GM19468 (cell line): ENCODE data around the gene USP25.
A peak's percentile ranks its signal among the peaks of the same experiment; 100 is the strongest.

Experiments
- ATAC-seq: cut with Tn5 transposase; IDR thresholded peaks from one replicate; pipeline ENCODE4 v1.9.1; 2021; ENCODE audit warnings: mild to moderate bottlenecking, moderate library complexity, moderate number of reproducible peaks; ENCODE audit not compliant: unreplicated experiment; ENCODE audit errors: extremely low read depth

USP25 gene

DNA sequence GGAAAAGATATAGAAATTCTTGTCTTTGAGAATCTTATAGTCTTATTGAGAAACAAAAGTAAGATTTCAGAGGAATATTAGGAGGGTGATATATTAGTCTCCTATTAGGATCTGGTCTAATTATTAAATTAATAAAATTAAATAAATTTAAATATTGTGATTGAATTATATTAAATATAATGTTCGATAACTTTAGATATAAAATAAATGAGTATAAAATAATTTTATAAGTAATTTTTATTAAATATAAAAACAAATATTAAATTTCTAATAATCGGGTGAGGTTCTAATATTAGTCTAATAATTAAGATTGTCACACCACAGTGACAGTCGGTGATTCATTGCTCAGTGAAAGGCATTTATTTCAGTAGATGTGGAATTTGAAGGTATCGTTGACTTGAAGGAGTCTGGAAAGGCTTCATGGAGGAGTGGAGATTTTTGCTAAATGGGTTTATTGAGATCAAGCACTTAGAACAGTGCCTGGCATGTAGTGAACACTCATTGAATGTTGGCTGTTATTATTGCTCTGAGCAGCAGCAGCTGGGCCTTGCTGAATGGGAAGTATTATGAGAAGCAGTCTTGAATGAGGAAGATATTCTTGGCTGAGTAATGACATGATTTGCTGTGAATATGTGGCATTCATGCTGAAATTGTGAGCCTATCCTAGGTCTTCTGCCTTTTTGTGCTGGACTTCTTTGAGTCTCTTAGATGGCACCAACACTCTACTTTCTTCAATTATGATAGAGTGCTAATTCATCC is 74.6 kb downstream of the USP25 start:
- ATAC-seq: no peak

DNA sequence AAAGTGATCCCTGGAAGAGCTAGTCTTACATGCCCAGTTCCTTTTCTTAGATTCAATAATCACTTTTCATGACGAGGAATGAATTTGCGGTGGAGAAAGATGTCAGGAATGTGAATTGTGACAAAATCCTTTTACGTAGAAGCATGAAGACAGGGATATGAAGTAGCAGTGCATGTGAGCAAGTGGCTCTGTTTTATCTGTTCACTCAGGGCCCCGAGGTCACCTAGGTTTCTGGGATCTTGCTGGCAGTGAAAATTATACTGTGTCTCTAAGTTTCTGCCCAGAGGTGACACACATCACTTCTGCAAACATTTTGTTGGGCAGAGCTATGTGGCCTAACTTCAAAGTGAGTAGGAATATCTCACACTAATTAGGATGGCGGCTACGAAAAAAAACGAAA is 79.3 kb downstream of the USP25 start:
- no peak for ATAC-seq

DNA sequence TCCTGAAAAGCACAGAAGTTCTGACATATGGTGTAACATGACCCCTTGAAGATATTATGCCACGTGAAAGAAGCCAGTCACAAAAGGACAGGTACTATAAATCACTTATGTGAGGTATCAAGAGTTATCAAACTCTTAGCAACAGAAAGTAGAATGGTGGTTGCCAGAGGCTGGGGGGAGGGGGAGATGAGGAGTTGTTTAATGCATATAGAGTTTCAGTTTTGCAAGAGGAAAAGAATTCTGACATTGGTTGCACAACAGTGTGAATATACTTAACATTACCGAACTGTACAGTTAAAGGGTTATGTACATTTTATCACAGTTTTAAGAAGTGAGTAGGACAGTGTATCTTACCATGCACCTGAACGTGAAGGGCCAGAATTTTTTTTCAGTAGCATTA is 80.0 kb downstream of the USP25 start:
- no peak for ATAC-seq

DNA sequence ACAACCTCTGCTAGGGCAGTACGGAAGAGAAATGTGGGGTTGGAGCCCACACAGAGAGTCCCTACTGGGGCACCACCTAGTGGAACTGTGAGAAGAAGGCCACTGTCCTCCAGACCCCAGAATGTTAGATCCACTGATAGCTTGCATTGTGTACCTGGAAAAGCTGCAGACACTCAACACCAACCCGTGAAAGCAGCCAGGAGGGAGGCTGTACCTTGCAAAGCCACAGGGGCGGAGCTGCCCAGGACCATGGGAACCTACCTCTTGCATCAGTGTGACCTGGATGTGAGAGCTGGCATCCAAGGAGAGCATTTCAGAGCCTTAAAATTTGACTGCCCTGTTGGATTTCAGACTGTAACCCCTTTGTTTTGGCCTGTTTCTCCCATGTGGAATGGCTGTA is 85.5 kb downstream of the USP25 start:
- no peak for ATAC-seq

DNA sequence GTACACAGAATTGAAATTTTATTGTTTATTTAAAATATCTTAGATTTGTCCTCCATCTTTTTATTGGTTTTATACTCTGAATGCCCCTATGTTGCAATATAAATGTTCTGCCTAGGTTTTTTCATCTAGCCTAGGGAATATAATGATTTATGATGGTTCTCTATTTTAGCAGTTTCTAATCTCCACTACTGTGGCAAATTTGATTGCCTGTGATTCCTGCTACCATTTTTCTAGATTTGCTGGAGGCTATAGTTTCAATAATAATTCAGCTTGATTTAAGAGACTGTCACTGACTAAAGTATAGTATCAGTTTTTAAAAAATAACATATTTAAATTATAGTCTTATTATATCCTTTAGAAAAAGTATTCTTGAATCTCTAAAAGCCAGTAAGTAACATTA is 90.5 kb downstream of the USP25 start:
- ATAC-seq: no peak

DNA sequence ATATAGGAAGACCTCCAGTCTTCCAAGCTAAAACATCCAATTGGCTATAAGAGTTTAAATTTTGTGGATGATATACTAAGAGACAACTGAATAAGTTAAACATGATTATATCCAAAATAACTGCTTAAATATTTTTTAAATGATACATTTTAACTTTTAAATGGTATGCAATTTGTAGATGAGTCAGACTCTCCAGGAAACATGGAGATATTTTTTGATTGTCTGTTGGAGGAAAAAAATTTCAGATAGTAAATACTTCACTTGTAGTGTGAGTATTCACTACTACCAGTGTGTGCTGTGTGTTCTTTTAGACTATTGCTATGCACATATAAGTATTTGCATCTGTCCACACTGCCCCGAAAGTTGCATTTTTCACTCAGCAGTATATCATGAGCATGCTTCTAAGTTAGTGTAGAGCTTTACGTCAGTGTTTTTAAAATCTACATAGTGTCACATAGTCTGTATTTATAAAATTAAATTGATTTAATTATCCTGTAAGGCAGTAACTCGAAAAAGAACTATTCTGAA is 91.1 kb downstream of the USP25 start:
- ATAC-seq: no peak

DNA sequence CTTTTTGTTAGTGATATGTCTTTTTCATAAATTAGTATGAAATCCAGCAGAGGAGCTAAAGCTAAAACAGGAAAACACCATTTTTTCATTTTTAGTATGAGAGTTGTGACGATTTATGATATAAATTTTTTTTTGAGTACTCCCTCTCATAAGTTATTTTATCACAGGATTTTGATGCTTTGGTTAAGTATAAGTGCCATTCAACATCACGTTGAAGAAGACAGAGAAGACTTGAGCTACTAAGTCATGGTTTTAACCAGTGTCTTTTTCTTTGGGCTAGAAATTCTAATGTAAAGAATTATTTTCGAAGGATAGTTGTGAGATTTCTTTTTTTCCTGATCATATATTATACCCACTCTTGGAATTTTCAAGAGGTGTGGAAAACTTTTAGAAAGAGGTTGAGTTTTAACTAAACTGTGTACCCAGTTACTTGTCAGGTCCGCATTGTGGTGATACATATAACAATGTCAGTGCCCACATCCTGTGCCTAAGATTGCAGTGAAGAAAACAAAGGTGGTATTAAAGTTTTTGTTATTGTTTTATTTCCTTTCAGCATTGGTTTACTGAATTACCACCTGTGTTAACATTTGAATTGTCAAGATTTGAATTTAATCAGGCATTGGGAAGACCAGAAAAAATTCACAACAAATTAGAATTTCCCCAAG is 93.8 kb downstream of the USP25 start:
- no peak for ATAC-seq

DNA sequence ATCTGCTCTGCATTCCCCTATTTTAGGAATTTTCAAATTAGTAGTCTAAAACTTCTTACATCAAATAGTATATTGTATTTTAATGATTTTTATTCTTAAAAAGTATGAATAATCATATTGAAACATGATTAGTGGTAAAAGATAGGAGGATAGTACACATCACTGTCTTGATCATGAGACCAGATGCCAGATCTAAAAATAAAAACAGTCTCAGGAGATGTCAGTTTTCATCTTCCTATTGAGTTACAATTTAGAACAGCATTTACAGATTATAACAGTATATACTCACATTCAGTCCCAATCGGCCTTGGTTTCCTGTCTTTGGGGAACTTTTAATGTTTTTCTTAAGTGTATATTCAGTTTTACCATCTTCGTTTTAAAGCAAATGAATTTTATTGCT is 95.9 kb downstream of the USP25 start:
- ATAC-seq: no peak

DNA sequence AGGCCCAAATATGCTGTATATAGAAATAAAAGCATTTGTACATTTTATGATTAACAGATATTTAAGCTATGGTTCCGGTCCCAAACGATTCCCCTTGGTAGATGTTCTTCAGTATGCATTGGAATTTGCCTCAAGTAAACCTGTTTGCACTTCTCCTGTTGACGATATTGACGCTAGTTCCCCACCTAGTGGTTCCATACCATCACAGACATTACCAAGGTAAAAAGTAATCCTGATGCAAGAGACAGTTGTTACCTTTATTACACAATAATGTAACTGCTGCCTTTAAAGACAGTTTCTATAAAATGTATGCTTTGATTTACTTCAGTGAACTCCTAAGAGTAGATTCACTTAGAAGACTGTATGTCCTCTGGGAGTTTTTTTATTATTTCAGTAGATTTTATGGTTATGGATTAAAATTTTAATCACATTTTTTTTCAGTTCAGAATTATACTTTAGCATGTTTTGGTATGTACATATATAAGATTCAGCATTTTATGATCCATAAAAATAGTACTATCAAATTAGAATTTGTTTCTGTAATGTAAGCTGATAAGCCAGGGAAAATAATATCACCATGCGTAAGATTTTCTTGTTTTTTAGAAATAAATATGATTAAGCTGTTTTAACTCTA is 96.5 kb downstream of the USP25 start:
- peak; percentile 71 for ATAC-seq

DNA sequence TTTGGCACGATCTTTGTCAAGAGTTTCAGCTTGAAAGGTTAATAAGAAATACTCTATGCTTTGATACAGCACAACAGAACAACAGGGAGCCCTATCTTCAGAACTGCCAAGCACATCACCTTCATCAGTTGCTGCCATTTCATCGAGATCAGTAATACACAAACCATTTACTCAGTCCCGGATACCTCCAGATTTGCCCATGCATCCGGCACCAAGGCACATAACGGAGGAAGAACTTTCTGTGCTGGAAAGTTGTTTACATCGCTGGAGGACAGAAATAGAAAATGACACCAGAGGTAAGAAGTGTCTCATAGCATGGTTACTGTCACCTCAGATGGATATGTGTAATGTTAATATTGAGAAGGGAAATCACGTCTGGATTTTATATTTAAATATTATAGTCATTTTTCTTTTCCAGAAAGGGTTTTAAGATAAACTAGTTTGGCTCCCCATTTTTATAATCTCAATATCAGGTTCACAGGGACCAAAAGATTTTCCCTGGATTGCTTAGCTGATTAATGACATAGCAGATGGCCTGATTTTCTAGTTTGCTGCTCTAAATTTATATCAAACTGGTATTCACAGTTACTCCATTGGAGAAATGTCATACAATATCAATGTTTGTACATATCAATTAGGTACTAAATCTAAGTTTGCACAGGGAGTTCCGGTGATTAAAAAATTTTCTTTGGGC is 97.3 kb downstream of the USP25 start:
- no peak for ATAC-seq

DNA sequence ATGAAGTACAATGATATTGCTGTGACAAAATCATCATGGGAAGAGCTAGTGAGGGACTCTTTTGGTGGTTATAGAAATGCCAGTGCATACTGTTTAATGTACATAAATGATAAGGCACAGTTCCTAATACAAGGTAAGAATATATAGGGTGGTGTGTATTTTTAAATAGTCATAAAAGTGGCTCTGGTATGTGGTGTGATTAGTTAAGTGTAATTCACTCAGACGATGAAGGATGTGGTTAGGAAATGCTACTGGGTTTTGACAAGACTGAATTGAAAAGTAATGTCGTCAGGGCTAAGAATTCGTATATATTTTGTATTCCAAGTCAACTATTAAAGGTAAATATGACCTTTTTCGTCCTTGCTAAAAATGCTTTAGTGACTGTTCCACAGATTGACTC is 101.7 kb downstream of the USP25 start:
- no peak for ATAC-seq

DNA sequence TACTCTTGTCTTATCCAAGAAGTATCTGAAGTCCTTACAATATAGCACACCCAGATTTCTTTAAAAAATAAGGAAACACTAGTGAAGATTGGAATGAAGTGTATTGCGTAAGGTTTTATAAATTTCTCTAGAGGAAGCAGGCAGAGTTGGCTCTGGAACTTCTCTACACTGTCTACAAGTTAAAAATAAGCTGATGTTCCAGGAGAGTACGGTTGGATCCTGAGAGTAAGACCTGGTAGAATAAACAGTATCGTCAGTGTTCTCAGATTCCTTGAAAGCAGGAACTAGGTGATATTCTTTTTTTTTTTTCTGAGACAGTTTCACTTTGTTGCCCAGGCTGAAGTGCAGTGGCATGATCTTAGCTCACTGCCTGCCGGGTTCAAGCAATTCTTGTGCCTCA is 107.9 kb downstream of the USP25 start:
- no peak for ATAC-seq

DNA sequence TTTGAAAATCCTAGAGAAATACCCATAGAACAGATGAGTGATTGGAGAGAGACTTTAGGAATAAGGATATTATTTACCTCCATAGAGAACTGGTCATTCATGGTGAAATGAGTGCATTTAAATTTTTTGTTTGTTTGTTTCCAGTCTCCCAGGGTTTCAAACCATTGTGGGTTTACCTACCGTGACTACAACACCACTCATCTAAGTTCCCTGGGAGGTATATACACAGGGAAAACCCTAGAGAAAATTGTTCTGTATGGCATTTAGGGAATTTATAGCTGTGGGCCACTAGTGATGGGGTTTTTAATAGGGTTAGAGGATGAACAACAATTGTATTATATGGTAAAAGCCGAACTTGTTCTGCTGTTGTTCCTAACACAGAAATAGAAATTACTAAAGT is 109.2 kb downstream of the USP25 start:
- no peak for ATAC-seq

DNA sequence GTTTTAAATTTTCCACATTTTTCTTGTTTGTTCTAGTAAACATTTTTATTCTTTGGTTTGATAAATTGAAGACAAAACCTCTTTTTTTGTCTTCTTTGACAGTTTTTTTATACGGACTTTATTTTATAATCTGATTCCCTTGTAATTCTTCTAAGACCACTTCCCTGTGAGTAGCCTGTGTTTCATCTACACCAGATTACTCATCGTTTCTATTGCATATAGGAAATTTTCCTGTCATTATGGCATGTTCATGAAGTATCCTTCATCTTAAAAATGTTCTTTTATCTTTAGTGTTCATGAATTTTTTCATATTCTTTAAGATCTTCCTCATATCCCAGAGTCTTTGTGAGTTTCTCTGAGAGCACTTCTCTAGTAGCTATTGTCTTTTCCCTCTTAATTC is 109.8 kb downstream of the USP25 start:
- ATAC-seq: no peak

DNA sequence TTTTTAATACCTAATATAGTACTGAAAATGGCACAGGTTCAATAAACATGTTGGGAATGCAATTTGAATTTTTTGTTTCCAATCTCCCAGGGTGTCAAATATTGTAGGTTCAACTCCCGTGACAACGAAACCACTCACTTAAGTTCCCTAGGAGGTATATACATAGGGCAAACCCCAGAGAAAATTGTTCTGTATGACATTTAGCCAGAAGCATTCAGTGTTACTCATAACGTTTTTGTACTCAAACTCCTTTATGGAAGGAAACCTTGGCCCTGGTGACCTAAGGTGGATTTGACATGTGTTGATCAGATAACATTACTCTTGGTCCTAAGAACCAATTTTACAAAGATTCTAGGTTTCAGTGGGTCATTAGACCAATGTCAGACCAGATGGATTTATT is 110.6 kb downstream of the USP25 start:
- no peak for ATAC-seq

DNA sequence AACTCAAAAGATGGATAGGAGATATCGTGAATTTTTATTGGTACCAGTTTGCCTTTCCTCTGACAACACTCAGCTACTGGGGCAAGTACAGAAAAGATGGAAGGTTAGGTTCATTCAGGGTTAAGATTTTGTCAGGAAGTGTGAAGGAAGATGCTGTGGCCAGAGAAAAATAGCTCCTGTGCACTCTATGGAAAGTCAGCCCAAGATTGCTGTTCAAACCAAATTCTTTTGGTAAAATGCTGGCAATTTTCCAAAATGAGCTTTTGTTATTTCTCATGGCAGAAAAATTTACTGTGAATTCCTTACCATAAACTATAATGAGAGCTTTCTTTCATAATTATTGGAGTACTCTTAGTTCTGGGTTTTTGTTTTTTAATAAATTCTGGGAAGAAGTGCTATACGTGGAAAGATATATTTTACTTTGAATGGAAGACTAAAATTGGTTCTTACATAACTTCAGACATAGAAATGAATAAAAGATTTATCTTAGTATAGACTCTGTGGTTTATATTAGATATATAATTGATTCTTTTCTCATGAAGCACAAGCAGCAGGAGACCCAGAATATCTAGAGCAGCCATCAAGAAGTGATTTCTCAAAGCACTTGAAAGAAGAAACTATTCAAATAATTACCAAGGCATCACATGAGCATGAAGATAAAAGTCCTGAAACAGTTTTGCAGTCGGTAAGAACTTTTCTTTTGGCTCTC is 112.2 kb downstream of the USP25 start:
- ATAC-seq: no peak

DNA sequence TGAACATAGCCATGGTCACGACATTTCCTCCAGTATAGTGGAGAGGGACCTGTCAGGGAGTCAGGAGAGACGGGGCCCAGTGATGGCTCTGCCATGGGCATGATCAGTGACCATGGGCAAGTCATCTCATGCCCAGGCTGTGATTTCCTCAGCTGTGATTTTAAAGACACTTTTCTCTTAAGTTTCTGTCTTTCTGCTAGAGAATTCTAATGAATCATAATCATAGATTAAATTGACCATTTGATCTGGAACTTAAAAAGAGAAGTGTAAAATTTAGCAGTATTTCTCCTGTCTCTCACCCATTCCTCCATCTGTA is 112.7 kb downstream of the USP25 start:
- no peak for ATAC-seq

DNA sequence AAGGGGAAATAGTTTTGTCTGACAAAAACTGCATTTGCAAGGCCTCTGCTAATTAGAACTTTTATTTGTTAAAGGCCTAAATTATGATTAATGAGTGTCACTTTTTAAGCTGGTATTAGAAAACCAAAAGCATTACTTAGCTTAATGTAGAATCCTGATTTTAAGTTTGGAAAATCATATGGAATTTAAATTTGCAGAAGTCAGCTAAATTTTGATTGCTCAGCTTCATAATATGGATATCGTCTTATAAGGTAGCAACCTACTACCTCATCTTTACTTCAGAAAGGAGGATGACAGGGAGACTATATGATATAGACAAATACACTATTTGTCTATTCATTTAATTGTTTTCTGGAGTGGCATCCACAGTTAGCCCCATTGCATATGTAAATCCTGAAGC is 114.0 kb downstream of the USP25 start:
- no peak for ATAC-seq

DNA sequence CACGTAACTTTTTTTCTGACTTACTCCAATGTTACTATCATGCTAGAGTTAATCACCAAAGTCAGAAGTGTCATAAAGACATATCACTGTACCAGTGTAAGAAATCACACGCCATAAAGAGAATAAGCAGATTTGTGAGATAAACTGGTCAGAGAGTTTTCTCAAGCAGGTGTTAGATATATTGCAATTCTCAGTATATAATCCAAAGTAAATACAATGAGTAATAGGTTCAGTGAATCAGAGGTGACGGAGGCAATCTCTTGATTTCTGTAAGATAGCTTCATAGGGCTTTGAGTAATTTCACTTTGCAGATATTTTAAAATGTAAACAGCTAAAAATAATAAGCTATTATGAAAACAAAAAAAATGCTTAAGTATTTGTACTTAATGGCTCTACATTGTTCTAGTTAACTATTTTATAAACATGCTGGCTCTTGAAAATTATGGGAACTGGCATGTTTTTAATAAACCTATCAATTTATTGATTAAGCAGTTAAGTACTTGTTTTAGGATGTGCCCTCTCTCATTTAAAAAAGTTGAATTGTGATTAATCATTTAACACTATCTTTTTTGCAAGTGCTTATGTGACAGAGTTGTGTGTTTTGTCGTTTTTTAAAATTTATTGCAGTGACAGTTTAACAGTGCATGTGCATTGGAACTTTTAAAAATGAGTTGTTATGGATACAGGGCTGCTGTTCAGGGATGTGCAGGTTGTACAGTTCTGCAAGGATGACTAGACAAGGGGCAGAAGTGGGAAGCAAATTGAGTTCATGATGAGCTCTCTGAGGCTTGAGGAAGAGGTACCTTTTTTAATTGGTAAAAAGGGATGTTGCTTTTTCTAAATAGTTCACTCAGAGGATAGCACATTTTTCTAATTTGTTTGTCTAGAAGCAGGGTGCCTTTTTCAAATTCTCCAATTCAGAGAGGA is 119.1 kb downstream of the USP25 start:
- no peak for ATAC-seq
